HepG2 (cell line): ENCODE results near the gene LRP5. TPM values are rescaled to one million over a fixed set of nuclear protein-coding genes. Genes with fewer than 3 reads are reported as not detected.

ENCODE experiments used
- BCLAF1 ChIP-seq: fragments of 450-650 bp; IDR thresholded peaks from 2 replicates; pipeline ENCODE4 v1.6.1; 2017; ENCODE audit warnings: mild to moderate bottlenecking
- CEBPB ChIP-seq: IDR thresholded peaks from 2 replicates; pipeline ENCODE4 v1.6.1; 2011; ENCODE audit warnings: low read depth, low read length, improper control_type of control experiment, borderline replicate concordance
- CEBPG ChIP-seq: IDR thresholded peaks from 2 replicates; pipeline ENCODE4 v1.6.1; 2016
- ELF1 ChIP-seq: sonication (generic); formaldehyde crosslinking; IDR thresholded peaks from 2 replicates; pipeline ENCODE4 v1.4.0; 2020; ENCODE audit warnings: missing genetic modification reagents
- HHEX ChIP-seq: IDR thresholded peaks from 2 replicates; pipeline ENCODE4 v1.6.1; 2016; ENCODE audit warnings: control low read depth
- IRF1 ChIP-seq: sonication (generic); formaldehyde crosslinking; IDR thresholded peaks from 2 replicates; pipeline ENCODE4 v1.4.0; 2020; ENCODE audit warnings: low read depth, mild to moderate bottlenecking, missing genetic modification reagents
- IRF2 ChIP-seq: IDR thresholded peaks from 2 replicates; pipeline ENCODE4 v1.6.1; 2018; ENCODE audit warnings: missing genetic modification reagents, missing compliant biosample characterization
- LCORL ChIP-seq, 2 experiments: fragments of 450-650 bp in 1 of 2; sonication (generic) in 1 of 2; formaldehyde crosslinking in 1 of 2; IDR thresholded peaks; 2 replicates each; pipeline versions ENCODE4 v1.5.0 to v1.6.1; 2017 to 2020; ENCODE audit warnings: antibody characterized with exemption in 1 of 2, missing genetic modification reagents in 1 of 2
- NR2F2 ChIP-seq: IDR thresholded peaks from 2 replicates; pipeline ENCODE4 v1.6.1; 2012; ENCODE audit warnings: low read depth, inconsistent platforms, borderline replicate concordance
- SATB2 ChIP-seq: sonication (generic); formaldehyde crosslinking; IDR thresholded peaks from 2 replicates; pipeline ENCODE4 v1.5.0; 2020; ENCODE audit warnings: missing genetic modification reagents
- SCMH1 ChIP-seq: sonication (generic); formaldehyde crosslinking; IDR thresholded peaks from 2 replicates; pipeline ENCODE4 v1.9.0; 2021; ENCODE audit warnings: missing genetic modification reagents, mild to moderate bottlenecking, borderline replicate concordance
- SIX4 ChIP-seq: sonication (generic); formaldehyde crosslinking; IDR thresholded peaks from 2 replicates; pipeline ENCODE4 v1.4.0; 2020; ENCODE audit warnings: missing genetic modification reagents
- SMAD9 ChIP-seq: sonication (generic); formaldehyde crosslinking; IDR thresholded peaks from 2 replicates; pipeline ENCODE4 v1.5.1; 2020; ENCODE audit warnings: mild to moderate bottlenecking, missing genetic modification reagents
- ZBTB25 ChIP-seq: IDR thresholded peaks from 2 replicates; pipeline ENCODE4 v1.6.1; 2018; ENCODE audit warnings: missing genetic modification reagents
- ZBTB38 ChIP-seq: sonication (generic); formaldehyde crosslinking; IDR thresholded peaks from 2 replicates; pipeline ENCODE4 v1.5.1; 2020; ENCODE audit warnings: mild to moderate bottlenecking, missing genetic modification reagents
- ZBTB44 ChIP-seq: sonication (generic); formaldehyde crosslinking; IDR thresholded peaks from 2 replicates; pipeline ENCODE4 v1.4.0; 2020; ENCODE audit warnings: missing genetic modification reagents
- ZNF280D ChIP-seq: sonication (generic); formaldehyde crosslinking; IDR thresholded peaks from 2 replicates; pipeline ENCODE4 v1.5.1; 2020; ENCODE audit warnings: mild to moderate bottlenecking, missing genetic modification reagents
- ZNF30 ChIP-seq: sonication (generic); formaldehyde crosslinking; IDR thresholded peaks from 2 replicates; pipeline ENCODE4 v1.5.0; 2020; ENCODE audit warnings: mild to moderate bottlenecking, missing genetic modification reagents
- ZNF780A ChIP-seq: sonication (generic); formaldehyde crosslinking; IDR thresholded peaks from 2 replicates; pipeline ENCODE4 v1.8.0; 2022; ENCODE audit warnings: mild to moderate bottlenecking, missing genetic modification reagents, moderate library complexity
- ZNF841 ChIP-seq: sonication (generic); formaldehyde crosslinking; IDR thresholded peaks from 2 replicates; pipeline ENCODE4 v1.8.1; 2023; ENCODE audit warnings: missing genetic modification reagents, borderline replicate concordance
- polyA plus RNA-seq, 8 experiments: library from polyadenylated mRNA; depleted of rRNA in 3 of 8; stranded (reverse) in 7 of 8; unstranded in 1 of 8; fragments of >200 nt; fragmentation: Illumina TruSeq in 4 of 8; extraction: Trizol in 4 of 8; gene quantifications; 2 replicates each; pipeline versions ENCODE4 v1.2.1 to v1.2.3, GENCODE V29; 2011 to 2016; ENCODE audit warnings: low read depth in 4 of 8, missing spikeins in 1 of 8, mixed read lengths in 1 of 8; ENCODE audit not compliant: insufficient read depth in 1 of 8
- total RNA-seq, 5 experiments: library from RNA; depleted of rRNA; stranded (reverse); fragments of >200 nt; fragmentation: Illumina TruSeq; extraction: Trizol; gene quantifications; 2 replicates each; pipeline ENCODE4 v1.2.3, GENCODE V29; 2016; ENCODE audit warnings: low read depth in 1 of 5

LRP5 gene
- total and polyA plus RNA-seq, 2 of the 13 experiments (the other 11 are each of a cell fraction or from before 2014, with no cell fraction given): 40.4 to 64.0 TPM

GRCh38 chr11:68315171-68315920 lies 3.0 kb downstream of the LRP5 start (continued):
- TF ChIP-seq IRF1 (CRISPR knock-in tag) (no peak), IRF2 (peak; percentile 88), ZNF780A (CRISPR knock-in tag) (0 out of 2 replicates have a peak, but pooled peaks have one; percentile 67), ZNF280D (CRISPR knock-in tag) (no peak; the same call in 1 of the 2 replicates), ELF1 (CRISPR knock-in tag) (0 out of 2 replicates have a peak, but pooled peaks have one; percentile 43), LCORL (IDR thresholded peaks at IDR 0.05) (no peak), LCORL (CRISPR knock-in tag; IDR thresholded peaks at IDR 0.05) (peak; percentile 90), SCMH1 (CRISPR knock-in tag) (no peak), CEBPB (no peak), ZBTB38 (peak; percentile 80), ZNF30 (CRISPR knock-in tag) (no peak), HHEX (CRISPR knock-in tag) (no peak), ZBTB44 (CRISPR knock-in tag) (no peak), CEBPG (CRISPR knock-in tag) (peak; percentile 46; the same call in 1 of the 2 replicates), SMAD9 (CRISPR knock-in tag) (0 out of 2 replicates have a peak, but pooled peaks have one; percentile 11), BCLAF1 (no peak), SIX4 (CRISPR knock-in tag) (no peak), NR2F2 (0 out of 2 replicates have a peak, but pooled peaks have one; percentile 50), ZNF841 (CRISPR knock-in tag) (no peak), ZBTB25 (CRISPR knock-in tag) (no peak), SATB2 (CRISPR knock-in tag) (no peak)
